Esophagus muscularis mucosa (tissue), 4 donors: ENCODE measurements around the gene TRPM8.
"Not testable (repeated sequence)": the region's sequence is repeated elsewhere in the genome, so short reads cannot be mapped to it uniquely, and the experiment has no call there.

Source experiments
- CTCF ChIP-seq, 3 experiments: fragments of 200-600 bp in 2 of 3; fragments of 450-650 bp in 1 of 3; sonication (generic) in 2 of 3; IDR thresholded peaks; one replicate each; pipeline ENCODE4 v1.5.1; 2017 to 2019; ENCODE audit warnings: antibody characterized with exemption in 3 of 3, mild to moderate bottlenecking in 2 of 3, moderate library complexity in 1 of 3
- EP300 ChIP-seq: sonication (generic); formaldehyde crosslinking; IDR thresholded peaks from one replicate; pipeline ENCODE4 v1.6.1; 2017; ENCODE audit warnings: antibody characterized with exemption
- POLR2A ChIP-seq: fragments of 450-650 bp; IDR thresholded peaks from one replicate; pipeline ENCODE4 v1.6.1; 2017; ENCODE audit warnings: antibody characterized with exemption, moderate library complexity, mild to moderate bottlenecking, low read depth
- POLR2AphosphoS5 ChIP-seq, 2 donors: sonication (generic); formaldehyde crosslinking; IDR thresholded peaks; one replicate each; pipeline ENCODE4 v1.6.1; 2017; ENCODE audit warnings: antibody characterized with exemption in 2 of 2

GRCh38 chr2:233965646-233966045 is 48.5 kb downstream of the TRPM8 start:
- TF ChIP-seq CTCF (IDR thresholded peaks at IDR 0.05); POLR2AphosphoS5 (IDR thresholded peaks at IDR 0.05); POLR2A; EP300: not testable (repeated sequence)
